Cardiac septum (tissue), 1 donor: Measurements from ENCODE around the gene RAI14. TPM values are rescaled to one million over a fixed set of nuclear protein-coding genes. Genes with fewer than 3 reads are reported as not detected.
"Not testable (repeated sequence)": the region's sequence is repeated elsewhere in the genome, so short reads cannot be mapped to it uniquely, and the experiment has no call there.

Experiments used
- DNase-seq: peaks from one replicate; pipeline ENCODE4 v3.0.0-alpha.2; 2020; ENCODE audit warnings: low spot score
- intact Hi-C: fragments of 100-400 bp; cut with DNase I; formaldehyde crosslinking; loops from one replicate; pipeline ENCODE4 v1.14.0; 2022
- total RNA-seq: library from RNA; stranded (reverse); fragmentation: NEBNext Ultra II Directional; extraction: Animal tissue kit (Norgen Biotek cat#: 25700); gene quantifications from one replicate; pipeline ENCODE4 v1.2.1, GENCODE V29; 2021
- donor health status: DM: no; HTN: no; CAD: no.

Gene RAI14
- total RNA-seq, 1 donor from 2014 or later, result 17.5 TPM

GRCh38 chr5:34717426-34718327 is 61.5 kb downstream of the RAI14 start:
- no peak for DNase-seq
- intact Hi-C loops, result no loop called here

GRCh38 chr5:34718516-34718915 is 62.4 kb downstream of the RAI14 start:
- intact Hi-C loops, result no loop called here
- DNase-seq, result no peak

- no peak for DNase-seq
- intact Hi-C loops, result no loop called here
These were observed 62.9 kb downstream of the RAI14 start for GRCh38 chr5:34719029-34719428.

DNA sequence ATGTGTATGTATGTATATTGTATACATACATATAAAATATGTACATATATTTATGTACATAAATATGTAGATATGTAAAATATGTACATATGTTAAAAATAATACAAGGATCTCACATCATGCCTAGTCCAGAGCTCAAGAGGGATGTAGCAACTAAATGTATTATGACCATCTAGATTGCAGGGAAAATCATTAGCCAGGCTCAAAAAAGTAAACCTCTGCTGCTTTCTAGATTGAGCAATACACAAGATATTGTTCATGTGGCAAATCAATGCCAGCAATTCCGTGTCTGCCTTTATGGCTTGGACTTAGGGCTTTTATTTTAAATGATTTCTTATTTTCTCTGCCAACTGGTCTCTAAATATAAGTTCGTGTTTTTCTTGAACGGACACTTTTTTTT is 65.2 kb downstream of the RAI14 start:
- intact Hi-C loops, result no loop called here
- no peak for DNase-seq

- no peak for DNase-seq
- intact Hi-C loops, result no loop called here
These were observed 66.1 kb downstream of the RAI14 start for GRCh38 chr5:34722183-34722582.

DNA sequence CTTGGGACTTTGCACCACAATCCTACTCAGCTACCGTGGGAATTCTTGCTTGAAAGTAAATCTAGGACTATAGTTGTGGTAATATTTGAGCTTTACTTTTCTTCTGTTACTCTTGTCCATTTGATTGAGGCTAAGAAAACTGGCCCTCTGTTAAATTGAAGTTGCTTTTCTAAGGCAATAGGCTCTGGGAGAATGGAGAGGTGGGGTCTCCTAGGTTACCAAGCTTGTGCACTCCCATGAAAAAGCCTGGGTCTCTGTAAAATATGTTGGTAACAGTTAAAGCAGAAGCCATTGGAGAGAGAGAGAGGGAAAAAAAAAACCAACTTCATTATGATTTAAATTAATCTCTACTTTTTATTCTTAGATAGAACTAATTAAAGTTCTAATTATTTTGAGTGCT is 68.6 kb downstream of the RAI14 start:
- no peak for DNase-seq
- intact Hi-C loops, result no loop called here

- intact Hi-C loops, DNase-seq: not testable (repeated sequence)
These were observed 71.1 kb downstream of the RAI14 start for GRCh38 chr5:34727166-34727749.

- intact Hi-C loops, result no loop called here
- no peak for DNase-seq
These were observed 72.1 kb downstream of the RAI14 start for GRCh38 chr5:34728236-34728635.

- intact Hi-C loops, result no loop called here
- no peak for DNase-seq
These were observed 75.5 kb downstream of the RAI14 start for GRCh38 chr5:34731435-34732232.

DNA sequence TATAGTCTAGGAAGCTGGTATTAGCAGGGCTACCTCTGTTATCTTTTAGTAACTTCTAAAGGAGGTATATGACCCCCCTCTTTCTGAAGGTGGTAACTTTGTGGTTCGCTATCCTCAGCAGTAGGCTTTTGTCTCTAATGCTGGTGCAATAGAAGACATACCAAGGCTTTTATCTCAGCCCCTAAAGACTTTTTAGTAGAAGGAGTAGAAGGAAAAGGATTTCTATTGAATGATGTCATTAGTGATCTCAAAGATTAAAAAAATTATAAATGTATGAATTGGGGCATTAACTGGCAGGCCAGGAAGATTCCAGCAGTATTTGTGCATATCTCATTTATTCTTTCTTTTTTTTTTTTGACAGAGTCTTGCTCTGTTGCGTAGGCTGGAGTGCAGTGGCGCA is 78.2 kb downstream of the RAI14 start:
- no peak for DNase-seq
- intact Hi-C loops, result no loop called here

GRCh38 chr5:34735491-34736426 is 79.6 kb downstream of the RAI14 start:
- no peak for DNase-seq
- intact Hi-C loops, result no loop called here

DNA sequence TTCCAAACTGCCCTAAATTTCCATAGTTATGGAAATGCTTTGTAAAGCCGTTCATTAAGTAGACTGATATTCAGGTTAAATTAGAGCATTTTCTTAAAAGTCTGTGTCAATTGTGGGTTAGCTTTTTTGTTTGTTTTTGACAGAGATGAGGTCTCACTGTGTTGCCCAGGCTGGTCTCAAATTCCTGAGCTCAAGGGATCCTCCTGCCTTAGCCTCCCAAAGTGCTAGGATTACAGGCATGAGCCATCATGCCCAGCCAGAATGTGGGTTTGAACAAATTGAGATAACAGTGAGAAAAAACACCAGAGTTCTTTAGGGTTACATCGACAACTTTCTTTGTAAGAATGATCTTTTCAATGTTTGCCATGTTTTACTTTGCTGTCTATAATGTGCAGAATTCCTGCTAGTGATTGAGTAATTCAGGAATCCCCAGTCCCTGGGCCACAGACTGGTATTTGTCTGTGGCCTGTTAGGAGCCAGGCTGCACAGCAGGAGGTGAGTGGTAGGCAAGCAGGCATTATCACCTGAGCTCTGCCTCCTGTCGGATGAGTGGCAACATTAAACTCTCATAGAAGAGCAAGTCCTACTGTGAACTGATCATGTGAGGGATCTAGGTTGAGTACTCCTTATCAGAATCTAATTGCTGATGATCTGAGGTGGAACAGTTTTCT is 80.5 kb downstream of the RAI14 start:
- no peak for DNase-seq
- intact Hi-C loops, result no loop called here

DNA sequence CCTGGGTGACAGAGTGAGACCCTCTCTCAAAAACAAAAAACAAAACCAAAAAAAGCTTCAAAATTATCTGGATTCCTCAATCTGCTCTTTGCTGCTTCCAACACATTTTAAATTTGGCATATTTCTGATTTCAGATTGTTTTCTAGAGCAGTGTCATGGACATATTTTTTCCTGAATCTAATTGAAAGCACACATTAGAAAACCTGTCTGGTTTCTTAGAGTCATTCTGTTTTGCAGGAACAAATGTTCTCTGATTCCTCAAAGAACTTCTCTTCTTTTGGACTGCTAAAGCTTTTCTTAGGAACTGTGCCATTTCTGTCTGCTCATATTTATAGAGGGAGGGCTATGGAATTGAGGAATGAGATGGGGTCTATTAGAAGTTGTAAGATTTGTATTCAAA is 81.6 kb downstream of the RAI14 start:
- intact Hi-C loops, result no loop called here
- no peak for DNase-seq

GRCh38 chr5:34738381-34738780 is 82.3 kb downstream of the RAI14 start:
- intact Hi-C loops, result no loop called here
- no peak for DNase-seq

- no peak for DNase-seq
- intact Hi-C loops, result no loop called here
These were observed 84.3 kb downstream of the RAI14 start for GRCh38 chr5:34740389-34740806.

- no peak for DNase-seq
- intact Hi-C loops, result no loop called here
These were observed 85.9 kb downstream of the RAI14 start for GRCh38 chr5:34742061-34742460.

DNA sequence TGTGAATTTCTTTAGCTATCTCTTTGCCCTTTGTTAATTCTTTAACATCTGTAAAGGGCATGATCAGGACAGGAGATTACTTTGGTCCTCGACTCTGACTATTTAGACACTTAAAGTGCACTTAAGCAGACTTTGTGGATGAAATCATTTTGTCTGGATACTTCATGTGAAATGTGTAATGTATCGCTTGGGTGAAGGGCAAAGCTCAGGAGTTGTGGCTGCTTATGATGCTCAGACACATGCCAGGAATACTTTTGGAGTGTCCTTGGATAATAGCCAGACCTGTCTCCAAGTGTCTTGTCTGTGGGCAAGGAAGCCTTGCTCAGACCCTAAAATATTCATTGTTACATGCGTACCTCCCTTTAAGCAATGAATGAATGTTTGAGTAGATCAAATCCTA is 87.8 kb downstream of the RAI14 start:
- intact Hi-C loops, result no loop called here
- no peak for DNase-seq

GRCh38 chr5:34748431-34748830 is 92.3 kb downstream of the RAI14 start:
- no peak for DNase-seq
- intact Hi-C loops, result no loop called here

DNA sequence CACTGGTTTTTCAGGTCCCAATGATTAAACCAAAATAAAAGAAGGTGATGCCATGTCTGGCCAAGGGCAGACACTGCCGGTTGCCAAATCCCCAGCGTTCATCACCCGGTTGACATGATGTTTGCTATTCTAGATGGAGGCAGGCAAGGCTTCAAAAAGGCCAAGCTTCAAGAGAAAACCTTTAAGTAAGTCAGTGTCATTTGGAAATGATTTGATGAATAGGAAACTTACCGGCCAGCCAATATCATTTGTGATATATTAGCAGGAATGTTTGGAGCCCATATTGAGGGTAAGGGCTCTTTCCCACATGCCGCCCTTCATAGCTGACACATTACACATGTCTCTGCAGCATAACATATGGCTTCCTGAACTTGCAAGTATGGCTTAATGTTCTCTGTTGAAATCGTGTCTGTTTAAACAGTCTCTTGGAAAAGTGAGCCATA is 93.3 kb downstream of the RAI14 start:
- intact Hi-C loops, result no loop called here
- no peak for DNase-seq
